Osteoblast (primary cell): ENCODE results near the gene DSE. TPM values are rescaled to one million over a fixed set of nuclear protein-coding genes. Genes with fewer than 3 reads are reported as not detected.
A peak's percentile ranks its signal among the peaks of the same experiment; 100 is the strongest.
"Not testable (repeated sequence)": the region's sequence is repeated elsewhere in the genome, so short reads cannot be mapped to it uniquely, and the experiment has no call there.

ENCODE experiments used
- DNase-seq: peaks from one replicate; pipeline ENCODE4 v3.0.0; 2011; ENCODE audit warnings: low spot score, mixed read lengths; ENCODE audit not compliant: insufficient read length; ENCODE audit errors: missing footprints
- H2AFZ ChIP-seq: 2 replicates; pipeline ENCODE4 v1.6.0; 2011; ENCODE audit warnings: mild to moderate bottlenecking, low read length
- H3K27ac ChIP-seq: 2 replicates; pipeline ENCODE4 v1.5.1; 2011; ENCODE audit warnings: mild to moderate bottlenecking, low read depth, low read length, moderate library complexity
- H3K27me3 ChIP-seq: 2 replicates; pipeline ENCODE4 v1.6.0; 2012; ENCODE audit warnings: mild to moderate bottlenecking, control low read depth, inconsistent platforms, low read length, moderate library complexity; ENCODE audit not compliant: insufficient read depth
- H3K36me3 ChIP-seq: 2 replicates; pipeline ENCODE4 v1.5.1; 2011; ENCODE audit warnings: mild to moderate bottlenecking, low read length, control low read depth, moderate library complexity; ENCODE audit not compliant: insufficient read depth
- H3K4me1 ChIP-seq: 2 replicates; pipeline ENCODE4 v1.5.1; 2011; ENCODE audit warnings: mild to moderate bottlenecking, low read length, control low read depth, moderate library complexity; ENCODE audit not compliant: insufficient read depth
- H3K4me2 ChIP-seq: 2 replicates; pipeline ENCODE4 v1.6.0; 2011; ENCODE audit warnings: mild to moderate bottlenecking, low read length; ENCODE audit not compliant: insufficient read depth
- H3K4me3 ChIP-seq: fragments of 200-600 bp; sonication (generic); 3 replicates; pipeline ENCODE4 v1.5.1; 2012; ENCODE audit warnings: mild to moderate bottlenecking, low read length, inconsistent platforms; ENCODE audit not compliant: insufficient read depth
- H3K79me2 ChIP-seq: 2 replicates; pipeline ENCODE4 v1.6.0; 2012; ENCODE audit warnings: mild to moderate bottlenecking, low read length, control low read depth, inconsistent platforms; ENCODE audit not compliant: insufficient read depth
- H3K9me3 ChIP-seq: 2 replicates; pipeline ENCODE4 v1.5.1; 2011; ENCODE audit warnings: low read depth, low read length, control low read depth
- H4K20me1 ChIP-seq: 2 replicates; pipeline ENCODE4 v1.6.0; 2012; ENCODE audit warnings: mild to moderate bottlenecking, low read length, control low read depth; ENCODE audit not compliant: insufficient read depth
- CTCF ChIP-seq: IDR thresholded peaks from 2 replicates; pipeline ENCODE4 v1.5.1; 2011; ENCODE audit warnings: mild to moderate bottlenecking, low read depth, low read length, moderate library complexity; ENCODE audit errors: extremely low read depth
- total RNA-seq: library from RNA; depleted of rRNA; stranded (reverse); fragments of >200 nt; gene quantifications from 2 replicates; pipeline ENCODE4 v1.2.3, GENCODE V29; 2012

Gene DSE
- 193 and 229 TPM in 2 replicates for total RNA-seq

GRCh38 chr6:116370760-116371119 lies at the start of gene DSE:
Gene DSE (plus strand): TSS chr6:116370947. CDS start chr6:116399251, 28,304 bp downstream.
- Histone ChIP-seq H3K36me3 (peaks cover 6% of the 10 kb centered on the region), H3K79me2 (peaks cover 38% of the 10 kb centered on the region), H3K4me3 (peak within 1 kb of the TSS; percentile 90), H3K9me3 (no peaks in the 10 kb centered on the region), H3K4me1 (peaks cover 9% of the 10 kb centered on the region), H2AFZ (peak within 1 kb of the TSS; percentile 81), H3K27me3 (no peaks in the 10 kb centered on the region), H3K4me2 (peak within 1 kb of the TSS; percentile 94), H4K20me1 (peaks cover 25% of the 10 kb centered on the region), H3K27ac (peak within 1 kb of the TSS; percentile 91)
- TF ChIP-seq CTCF, result no peak
- peak; percentile 92 for DNase-seq

GRCh38 chr6:116321933-116322332 lies 48.8 kb upstream of the DSE start:
- not testable (repeated sequence) for H3K27me3 ChIP-seq, H3K4me2 ChIP-seq, H3K79me2 ChIP-seq, H3K36me3 ChIP-seq, H3K4me1 ChIP-seq, H3K27ac ChIP-seq, H3K9me3 ChIP-seq, H2AFZ ChIP-seq, H4K20me1 ChIP-seq, DNase-seq, H3K4me3 ChIP-seq

GRCh38 chr6:116323863-116324262 lies 46.9 kb upstream of the DSE start:
- Histone ChIP-seq H4K20me1 (no peaks in the 10 kb centered on the region), H3K79me2 (no peaks in the 10 kb centered on the region), H3K36me3 (no peaks in the 10 kb centered on the region), H2AFZ (no peak overlapping the region), H3K27me3 (no peaks in the 10 kb centered on the region), H3K27ac (no peak overlapping the region), H3K9me3 (no peaks in the 10 kb centered on the region), H3K4me1 (peaks cover 7% of the 10 kb centered on the region), H3K4me3 (no peak overlapping the region), H3K4me2 (no peak overlapping the region)
- no peak for TF ChIP-seq CTCF
- no peak for DNase-seq

- not testable (repeated sequence) for H3K79me2 ChIP-seq, H3K36me3 ChIP-seq, H4K20me1 ChIP-seq, H2AFZ ChIP-seq, H3K27ac ChIP-seq, H3K4me3 ChIP-seq, DNase-seq, H3K9me3 ChIP-seq, H3K4me2 ChIP-seq, H3K27me3 ChIP-seq
- peaks cover 20% of the 10 kb centered on the region for H3K4me1 ChIP-seq
Measured at GRCh38 chr6:116325634-116326132, 45.1 kb upstream of the DSE start.

- no peak for DNase-seq
- Histone ChIP-seq H3K4me3 (no peak overlapping the region), H2AFZ (no peak overlapping the region), H3K4me1 (peaks cover 22% of the 10 kb centered on the region), H3K36me3 (no peaks in the 10 kb centered on the region), H3K79me2 (no peaks in the 10 kb centered on the region), H3K27ac (no peak overlapping the region), H3K4me2 (no peak overlapping the region), H3K9me3 (no peaks in the 10 kb centered on the region), H3K27me3 (no peaks in the 10 kb centered on the region), H4K20me1 (no peaks in the 10 kb centered on the region)
- TF ChIP-seq CTCF, result no peak
Measured at GRCh38 chr6:116326181-116326671, 44.5 kb upstream of the DSE start.
